ENCODE measurements around the gene PCNX2. TPM values are rescaled to one million over a fixed set of nuclear protein-coding genes. Genes with fewer than 3 reads are reported as not detected.

The PCNX2 gene
- total and polyA plus RNA-seq, 2 experiments from 2014 or later: 42.9 to 88.3 TPM

DNA sequence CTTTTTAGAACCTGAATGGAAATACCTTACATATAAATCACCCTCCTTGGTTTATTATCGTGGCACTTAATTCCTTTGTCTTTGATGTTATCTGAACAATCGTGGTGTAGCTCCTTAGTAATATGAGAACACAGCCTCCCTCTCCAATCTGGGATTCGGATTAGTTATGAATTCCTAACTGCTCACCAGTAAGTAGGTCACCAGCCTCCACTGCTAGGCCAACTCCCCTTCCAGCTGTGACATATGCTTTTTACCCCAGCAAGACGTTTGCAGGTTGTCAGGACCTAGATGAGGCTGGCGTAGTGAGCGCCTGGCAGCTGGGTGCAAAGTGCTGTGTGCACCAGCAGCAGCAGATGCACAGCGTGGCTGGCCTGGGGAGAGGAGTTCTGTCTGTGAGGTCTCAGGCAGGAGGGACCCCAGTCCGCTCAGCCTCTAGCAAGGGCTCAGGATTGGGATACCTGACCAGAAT lies 306.9 kb downstream of the PCNX2 start:
- Histone ChIP-seq H3K27me3 (ENCODE audit: insufficient read depth) (no peaks in the 10 kb centered on the region), H3F3A (replicated peaks; ENCODE audit: low read depth) (no peaks in the 10 kb centered on the region), H3K9me2 (ENCODE audit: insufficient read depth) (no peaks in the 10 kb centered on the region), H2AFZ (no peak overlapping the region), H4K20me1 (replicated peaks; ENCODE audit: insufficient read depth) (no peaks in the 10 kb centered on the region), H3K27ac (ENCODE audit: low read depth) (no peak overlapping the region), H3K4me3 (no peak overlapping the region), H3K4me2 (no peak overlapping the region), H3K36me3 (ENCODE audit: insufficient read depth) (peaks cover 10% of the 10 kb centered on the region), H3K4me1 (ENCODE audit: insufficient read depth) (no peaks in the 10 kb centered on the region), H3K79me2 (replicated peaks; ENCODE audit: insufficient read depth) (no peaks in the 10 kb centered on the region)
- peaks cover 51% of the 10 kb centered on the region for H3K36me3 Mint-ChIP-seq (ENCODE audit: low read depth)
- H3K27me3 Mint-ChIP-seq (ENCODE audit: insufficient read depth, low read depth, poor library complexity): peaks cover 15% of the 10 kb centered on the region
- no peak overlapping the region for H3K4me3 Mint-ChIP-seq
- ATAC-seq (no peak), DNase-seq (ENCODE audit: low spot score) (no peak)
- H3K4me1 Mint-ChIP-seq: no peaks in the 10 kb centered on the region
- H3K27ac Mint-ChIP-seq: no peak overlapping the region
- peaks cover 12% of the 10 kb centered on the region for H3K9me3 Mint-ChIP-seq
- TF ChIP-seq CREB1 (CRISPR knock-in tag; IDR thresholded peaks at IDR 0.05; ENCODE audit: low read depth) (no peak), JUNB (IDR thresholded peaks at IDR 0.05; ENCODE audit: unreplicated experiment) (no peak), EZH2 (IDR thresholded peaks at IDR 0.05; ENCODE audit: low read depth, unreplicated experiment) (no peak), POLR2AphosphoS5 (IDR thresholded peaks at IDR 0.05; ENCODE audit: low read depth) (no peak), ZNF331 (CRISPR knock-in tag; IDR thresholded peaks at IDR 0.05; ENCODE audit: low read depth) (no peak), ZNF114 (CRISPR knock-in tag; IDR thresholded peaks at IDR 0.05) (no peak), STAT1 (IDR thresholded peaks at IDR 0.05; ENCODE audit: unreplicated experiment) (no peak), EZH2phosphoT487 (IDR thresholded peaks at IDR 0.05; ENCODE audit: unreplicated experiment) (no peak), NANOG (IDR thresholded peaks at IDR 0.05; ENCODE audit: borderline replicate concordance) (no peak)
- TF ChIP-seq, protein P1, sequence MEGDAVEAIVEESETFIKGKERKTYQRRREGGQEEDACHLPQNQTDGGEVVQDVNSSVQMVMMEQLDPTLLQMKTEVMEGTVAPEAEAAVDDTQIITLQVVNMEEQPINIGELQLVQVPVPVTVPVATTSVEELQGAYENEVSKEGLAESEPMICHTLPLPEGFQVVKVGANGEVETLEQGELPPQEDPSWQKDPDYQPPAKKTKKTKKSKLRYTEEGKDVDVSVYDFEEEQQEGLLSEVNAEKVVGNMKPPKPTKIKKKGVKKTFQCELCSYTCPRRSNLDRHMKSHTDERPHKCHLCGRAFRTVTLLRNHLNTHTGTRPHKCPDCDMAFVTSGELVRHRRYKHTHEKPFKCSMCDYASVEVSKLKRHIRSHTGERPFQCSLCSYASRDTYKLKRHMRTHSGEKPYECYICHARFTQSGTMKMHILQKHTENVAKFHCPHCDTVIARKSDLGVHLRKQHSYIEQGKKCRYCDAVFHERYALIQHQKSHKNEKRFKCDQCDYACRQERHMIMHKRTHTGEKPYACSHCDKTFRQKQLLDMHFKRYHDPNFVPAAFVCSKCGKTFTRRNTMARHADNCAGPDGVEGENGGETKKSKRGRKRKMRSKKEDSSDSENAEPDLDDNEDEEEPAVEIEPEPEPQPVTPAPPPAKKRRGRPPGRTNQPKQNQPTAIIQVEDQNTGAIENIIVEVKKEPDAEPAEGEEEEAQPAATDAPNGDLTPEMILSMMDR (conservative IDR thresholded peaks at IDR 0.05; ENCODE audit: low read depth in 2 of 2): no peak
- TF ChIP-seq, protein P2, sequence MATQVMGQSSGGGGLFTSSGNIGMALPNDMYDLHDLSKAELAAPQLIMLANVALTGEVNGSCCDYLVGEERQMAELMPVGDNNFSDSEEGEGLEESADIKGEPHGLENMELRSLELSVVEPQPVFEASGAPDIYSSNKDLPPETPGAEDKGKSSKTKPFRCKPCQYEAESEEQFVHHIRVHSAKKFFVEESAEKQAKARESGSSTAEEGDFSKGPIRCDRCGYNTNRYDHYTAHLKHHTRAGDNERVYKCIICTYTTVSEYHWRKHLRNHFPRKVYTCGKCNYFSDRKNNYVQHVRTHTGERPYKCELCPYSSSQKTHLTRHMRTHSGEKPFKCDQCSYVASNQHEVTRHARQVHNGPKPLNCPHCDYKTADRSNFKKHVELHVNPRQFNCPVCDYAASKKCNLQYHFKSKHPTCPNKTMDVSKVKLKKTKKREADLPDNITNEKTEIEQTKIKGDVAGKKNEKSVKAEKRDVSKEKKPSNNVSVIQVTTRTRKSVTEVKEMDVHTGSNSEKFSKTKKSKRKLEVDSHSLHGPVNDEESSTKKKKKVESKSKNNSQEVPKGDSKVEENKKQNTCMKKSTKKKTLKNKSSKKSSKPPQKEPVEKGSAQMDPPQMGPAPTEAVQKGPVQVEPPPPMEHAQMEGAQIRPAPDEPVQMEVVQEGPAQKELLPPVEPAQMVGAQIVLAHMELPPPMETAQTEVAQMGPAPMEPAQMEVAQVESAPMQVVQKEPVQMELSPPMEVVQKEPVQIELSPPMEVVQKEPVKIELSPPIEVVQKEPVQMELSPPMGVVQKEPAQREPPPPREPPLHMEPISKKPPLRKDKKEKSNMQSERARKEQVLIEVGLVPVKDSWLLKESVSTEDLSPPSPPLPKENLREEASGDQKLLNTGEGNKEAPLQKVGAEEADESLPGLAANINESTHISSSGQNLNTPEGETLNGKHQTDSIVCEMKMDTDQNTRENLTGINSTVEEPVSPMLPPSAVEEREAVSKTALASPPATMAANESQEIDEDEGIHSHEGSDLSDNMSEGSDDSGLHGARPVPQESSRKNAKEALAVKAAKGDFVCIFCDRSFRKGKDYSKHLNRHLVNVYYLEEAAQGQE (IDR thresholded peaks at IDR 0.05; ENCODE audit: unreplicated experiment): no peak
- TF ChIP-seq, protein P3, sequence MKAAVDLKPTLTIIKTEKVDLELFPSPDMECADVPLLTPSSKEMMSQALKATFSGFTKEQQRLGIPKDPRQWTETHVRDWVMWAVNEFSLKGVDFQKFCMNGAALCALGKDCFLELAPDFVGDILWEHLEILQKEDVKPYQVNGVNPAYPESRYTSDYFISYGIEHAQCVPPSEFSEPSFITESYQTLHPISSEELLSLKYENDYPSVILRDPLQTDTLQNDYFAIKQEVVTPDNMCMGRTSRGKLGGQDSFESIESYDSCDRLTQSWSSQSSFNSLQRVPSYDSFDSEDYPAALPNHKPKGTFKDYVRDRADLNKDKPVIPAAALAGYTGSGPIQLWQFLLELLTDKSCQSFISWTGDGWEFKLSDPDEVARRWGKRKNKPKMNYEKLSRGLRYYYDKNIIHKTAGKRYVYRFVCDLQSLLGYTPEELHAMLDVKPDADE (IDR thresholded peaks at IDR 0.05): no peak
- TF ChIP-seq, protein P4, sequence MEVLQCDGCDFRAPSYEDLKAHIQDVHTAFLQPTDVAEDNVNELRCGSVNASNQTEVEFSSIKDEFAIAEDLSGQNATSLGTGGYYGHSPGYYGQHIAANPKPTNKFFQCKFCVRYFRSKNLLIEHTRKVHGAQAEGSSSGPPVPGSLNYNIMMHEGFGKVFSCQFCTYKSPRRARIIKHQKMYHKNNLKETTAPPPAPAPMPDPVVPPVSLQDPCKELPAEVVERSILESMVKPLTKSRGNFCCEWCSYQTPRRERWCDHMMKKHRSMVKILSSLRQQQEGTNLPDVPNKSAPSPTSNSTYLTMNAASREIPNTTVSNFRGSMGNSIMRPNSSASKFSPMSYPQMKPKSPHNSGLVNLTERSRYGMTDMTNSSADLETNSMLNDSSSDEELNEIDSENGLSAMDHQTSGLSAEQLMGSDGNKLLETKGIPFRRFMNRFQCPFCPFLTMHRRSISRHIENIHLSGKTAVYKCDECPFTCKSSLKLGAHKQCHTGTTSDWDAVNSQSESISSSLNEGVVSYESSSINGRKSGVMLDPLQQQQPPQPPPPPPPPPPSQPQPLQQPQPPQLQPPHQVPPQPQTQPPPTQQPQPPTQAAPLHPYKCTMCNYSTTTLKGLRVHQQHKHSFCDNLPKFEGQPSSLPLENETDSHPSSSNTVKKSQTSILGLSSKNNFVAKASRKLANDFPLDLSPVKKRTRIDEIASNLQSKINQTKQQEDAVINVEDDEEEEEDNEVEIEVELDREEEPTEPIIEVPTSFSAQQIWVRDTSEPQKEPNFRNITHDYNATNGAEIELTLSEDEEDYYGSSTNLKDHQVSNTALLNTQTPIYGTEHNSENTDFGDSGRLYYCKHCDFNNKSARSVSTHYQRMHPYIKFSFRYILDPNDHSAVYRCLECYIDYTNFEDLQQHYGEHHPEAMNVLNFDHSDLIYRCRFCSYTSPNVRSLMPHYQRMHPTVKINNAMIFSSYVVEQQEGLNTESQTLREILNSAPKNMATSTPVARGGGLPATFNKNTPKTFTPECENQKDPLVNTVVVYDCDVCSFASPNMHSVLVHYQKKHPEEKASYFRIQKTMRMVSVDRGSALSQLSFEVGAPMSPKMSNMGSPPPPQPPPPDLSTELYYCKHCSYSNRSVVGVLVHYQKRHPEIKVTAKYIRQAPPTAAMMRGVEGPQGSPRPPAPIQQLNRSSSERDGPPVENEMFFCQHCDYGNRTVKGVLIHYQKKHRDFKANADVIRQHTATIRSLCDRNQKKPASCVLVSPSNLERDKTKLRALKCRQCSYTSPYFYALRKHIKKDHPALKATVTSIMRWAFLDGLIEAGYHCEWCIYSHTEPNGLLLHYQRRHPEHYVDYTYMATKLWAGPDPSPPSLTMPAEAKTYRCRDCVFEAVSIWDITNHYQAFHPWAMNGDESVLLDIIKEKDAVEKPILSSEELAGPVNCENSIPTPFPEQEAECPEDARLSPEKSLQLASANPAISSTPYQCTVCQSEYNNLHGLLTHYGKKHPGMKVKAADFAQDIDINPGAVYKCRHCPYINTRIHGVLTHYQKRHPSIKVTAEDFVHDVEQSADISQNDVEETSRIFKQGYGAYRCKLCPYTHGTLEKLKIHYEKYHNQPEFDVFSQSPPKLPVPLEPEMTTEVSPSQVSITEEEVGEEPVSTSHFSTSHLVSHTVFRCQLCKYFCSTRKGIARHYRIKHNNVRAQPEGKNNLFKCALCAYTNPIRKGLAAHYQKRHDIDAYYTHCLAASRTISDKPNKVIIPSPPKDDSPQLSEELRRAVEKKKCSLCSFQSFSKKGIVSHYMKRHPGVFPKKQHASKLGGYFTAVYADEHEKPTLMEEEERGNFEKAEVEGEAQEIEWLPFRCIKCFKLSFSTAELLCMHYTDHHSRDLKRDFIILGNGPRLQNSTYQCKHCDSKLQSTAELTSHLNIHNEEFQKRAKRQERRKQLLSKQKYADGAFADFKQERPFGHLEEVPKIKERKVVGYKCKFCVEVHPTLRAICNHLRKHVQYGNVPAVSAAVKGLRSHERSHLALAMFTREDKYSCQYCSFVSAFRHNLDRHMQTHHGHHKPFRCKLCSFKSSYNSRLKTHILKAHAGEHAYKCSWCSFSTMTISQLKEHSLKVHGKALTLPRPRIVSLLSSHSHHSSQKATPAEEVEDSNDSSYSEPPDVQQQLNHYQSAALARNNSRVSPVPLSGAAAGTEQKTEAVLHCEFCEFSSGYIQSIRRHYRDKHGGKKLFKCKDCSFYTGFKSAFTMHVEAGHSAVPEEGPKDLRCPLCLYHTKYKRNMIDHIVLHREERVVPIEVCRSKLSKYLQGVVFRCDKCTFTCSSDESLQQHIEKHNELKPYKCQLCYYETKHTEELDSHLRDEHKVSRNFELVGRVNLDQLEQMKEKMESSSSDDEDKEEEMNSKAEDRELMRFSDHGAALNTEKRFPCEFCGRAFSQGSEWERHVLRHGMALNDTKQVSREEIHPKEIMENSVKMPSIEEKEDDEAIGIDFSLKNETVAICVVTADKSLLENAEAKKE (CRISPR knock-in tag; IDR thresholded peaks at IDR 0.05): no peak
